ENCODE results near the gene ACACA. TPM values are rescaled to one million over a fixed set of nuclear protein-coding genes. Genes with fewer than 3 reads are reported as not detected.

ACACA gene
- total and polyA plus RNA-seq, 2 donors (not counting 1 experiment from before 2014, with no cell fraction given), result 45.2 to 123 TPM

- TF ChIP-seq EZH2 (IDR thresholded peaks at IDR 0.05; ENCODE audit: low read length, missing control alignments) (no peak), CTCF (conservative IDR thresholded peaks at IDR 0.05 in 1 of 2, IDR thresholded peaks at IDR 0.05 in 1 of 2; ENCODE audit: low read depth in 1 of 2, low read length in 2 of 2) (no peak)
- H3K27ac ChIP-seq (ENCODE audit: insufficient read depth, low read length), result no peak overlapping the region
Measured at GRCh38 chr17:37278247-37278894, 128.3 kb downstream of the ACACA start.

GRCh38 chr17:37276475-37276874 lies 130.2 kb downstream of the ACACA start:
- Histone ChIP-seq H3K9me3 (ENCODE audit: control insufficient read depth, insufficient read depth, low read depth, low read length) (no peaks in the 10 kb centered on the region), H3K4me2 (ENCODE audit: extremely low read depth, insufficient read depth, low read length) (no peak overlapping the region), H3K27me3 (ENCODE audit: control insufficient read depth, insufficient read depth, low read length) (no peaks in the 10 kb centered on the region), H3K79me2 (ENCODE audit: control insufficient read depth, insufficient read depth, low read length) (no peaks in the 10 kb centered on the region), H3K36me3 (ENCODE audit: control insufficient read depth, insufficient read depth, low read length) (peaks cover 2% of the 10 kb centered on the region), H2AFZ (ENCODE audit: low read length) (no peak overlapping the region), H3K27ac (ENCODE audit: insufficient read depth, low read length) (no peak overlapping the region), H3K4me3 (replicated peaks in 1 of 4; ENCODE audit: control extremely low read depth in 1 of 4, insufficient read depth in 1 of 4, low read depth in 3 of 4, low read length in 4 of 4) (no peak overlapping the region), H4K20me1 (ENCODE audit: control insufficient read depth, extremely low read depth, insufficient read depth, low read length) (no peaks in the 10 kb centered on the region), H3K9ac (ENCODE audit: insufficient read depth, low read length) (no peak overlapping the region), H3K4me1 (ENCODE audit: control insufficient read depth, extremely low read depth, insufficient read depth, low read length) (peaks cover 2% of the 10 kb centered on the region)
- peak in 1 of 2 donors; percentile 28 for DNase-seq (ENCODE audit: low read depth in 2 of 2)
- TF ChIP-seq EZH2 (IDR thresholded peaks at IDR 0.05; ENCODE audit: low read length, missing control alignments) (no peak), CTCF (conservative IDR thresholded peaks at IDR 0.05 in 1 of 2, IDR thresholded peaks at IDR 0.05 in 1 of 2; ENCODE audit: low read depth in 1 of 2, low read length in 2 of 2) (no peak)

More at GRCh38 chr17:37278247-37278894, 128.3 kb downstream of the ACACA start:
- Histone ChIP-seq H3K9ac (ENCODE audit: insufficient read depth, low read length) (no peak overlapping the region), H3K79me2 (ENCODE audit: control insufficient read depth, insufficient read depth, low read length) (no peaks in the 10 kb centered on the region), H3K4me2 (ENCODE audit: extremely low read depth, insufficient read depth, low read length) (no peak overlapping the region), H3K4me3 (replicated peaks in 1 of 4; ENCODE audit: control extremely low read depth in 1 of 4, insufficient read depth in 1 of 4, low read depth in 3 of 4, low read length in 4 of 4) (no peak overlapping the region), H3K27me3 (ENCODE audit: control insufficient read depth, insufficient read depth, low read length) (no peaks in the 10 kb centered on the region), H2AFZ (ENCODE audit: low read length) (no peak overlapping the region), H3K36me3 (ENCODE audit: control insufficient read depth, insufficient read depth, low read length) (peaks cover 5% of the 10 kb centered on the region), H3K9me3 (ENCODE audit: control insufficient read depth, insufficient read depth, low read depth, low read length) (no peaks in the 10 kb centered on the region), H4K20me1 (ENCODE audit: control insufficient read depth, extremely low read depth, insufficient read depth, low read length) (no peaks in the 10 kb centered on the region), H3K4me1 (ENCODE audit: control insufficient read depth, extremely low read depth, insufficient read depth, low read length) (peaks cover 2% of the 10 kb centered on the region)
- no peak for DNase-seq (ENCODE audit: low read depth in 2 of 2)

- Histone ChIP-seq H4K20me1 (ENCODE audit: control insufficient read depth, extremely low read depth, insufficient read depth, low read length) (no peaks in the 10 kb centered on the region), H3K4me1 (ENCODE audit: control insufficient read depth, extremely low read depth, insufficient read depth, low read length) (peaks cover 2% of the 10 kb centered on the region), H3K9ac (ENCODE audit: insufficient read depth, low read length) (no peak overlapping the region), H2AFZ (ENCODE audit: low read length) (no peak overlapping the region), H3K27ac (ENCODE audit: insufficient read depth, low read length) (no peak overlapping the region), H3K4me3 (replicated peaks in 1 of 4; ENCODE audit: control extremely low read depth in 1 of 4, insufficient read depth in 1 of 4, low read depth in 3 of 4, low read length in 4 of 4) (no peak overlapping the region), H3K36me3 (ENCODE audit: control insufficient read depth, insufficient read depth, low read length) (peaks cover 5% of the 10 kb centered on the region), H3K9me3 (ENCODE audit: control insufficient read depth, insufficient read depth, low read depth, low read length) (no peaks in the 10 kb centered on the region), H3K79me2 (ENCODE audit: control insufficient read depth, insufficient read depth, low read length) (no peaks in the 10 kb centered on the region), H3K27me3 (ENCODE audit: control insufficient read depth, insufficient read depth, low read length) (no peaks in the 10 kb centered on the region), H3K4me2 (ENCODE audit: extremely low read depth, insufficient read depth, low read length) (no peak overlapping the region)
- no peak for TF ChIP-seq EZH2 (IDR thresholded peaks at IDR 0.05; ENCODE audit: low read length, missing control alignments)
- TF ChIP-seq CTCF (conservative IDR thresholded peaks at IDR 0.05 in 1 of 2, IDR thresholded peaks at IDR 0.05 in 1 of 2; ENCODE audit: low read depth in 1 of 2, low read length in 2 of 2), result no peak
- no peak for DNase-seq (ENCODE audit: low read depth in 2 of 2)
Measured at GRCh38 chr17:37274461-37274860, 132.2 kb downstream of the ACACA start.

All from fibroblast of lung (primary cell).